A549 (cell line): Measurements from ENCODE around the gene TMEM92.

Experiments
- CEBPB ChIP-seq, 2 experiments: fragments of >200 bp in 1 of 2; sonication (Bioruptor Twin) in 1 of 2; formaldehyde crosslinking in 1 of 2; IDR thresholded peaks; 2 replicates each; pipeline ENCODE4 v1.6.1; 2012 to 2016
- CHD2 ChIP-seq: fragments of 150-350 bp; IDR thresholded peaks from 2 replicates; pipeline ENCODE4 v1.6.1; 2014; ENCODE audit warnings: low read length; ENCODE audit not compliant: partially characterized antibody
- ELK1 ChIP-seq: fragments of 150-350 bp; IDR thresholded peaks from 2 replicates; pipeline ENCODE4 v1.6.1; 2014; ENCODE audit warnings: low read depth, mild to moderate bottlenecking, low read length
- HDAC2 ChIP-seq: fragments of 200-600 bp; sonication (generic); IDR thresholded peaks from 2 replicates; pipeline ENCODE4 v1.6.1; 2016
- HOXB5 ChIP-seq: fragments of 250-450 bp; sonication (Bioruptor Pico); IDR thresholded peaks from 2 replicates; pipeline ENCODE4 v1.5.0; 2020; ENCODE audit warnings: mild to moderate bottlenecking, moderate library complexity
- JUNB ChIP-seq: fragments of >200 bp; sonication (Bioruptor Twin); formaldehyde crosslinking; IDR thresholded peaks from 2 replicates; pipeline ENCODE4 v1.6.1; 2016
- KDM1A ChIP-seq: fragments of 200-600 bp; sonication (generic); IDR thresholded peaks from 2 replicates; pipeline ENCODE4 v1.6.1; 2016; ENCODE audit warnings: low read depth, mild to moderate bottlenecking
- MAFK ChIP-seq: fragments of 450-650 bp; IDR thresholded peaks from 2 replicates; pipeline ENCODE4 v1.6.1; 2014; ENCODE audit not compliant: partially characterized antibody
- MAZ ChIP-seq: fragments of 150-350 bp; IDR thresholded peaks from 2 replicates; pipeline ENCODE4 v1.6.1; 2014; ENCODE audit warnings: antibody characterized with exemption, low read depth, low read length, borderline replicate concordance
- POLR2A ChIP-seq: IDR thresholded peaks from 2 replicates; pipeline ENCODE4 v1.6.1; 2012; ENCODE audit warnings: mild to moderate bottlenecking, low read length
- RCOR1 ChIP-seq: fragments of 150-350 bp; IDR thresholded peaks from 2 replicates; pipeline ENCODE4 v1.6.1; 2014; ENCODE audit warnings: antibody characterized with exemption, low read length, low read depth
- TF ChIP-seq, protein P1 (sequence below): fragments of >200 bp; sonication (Bioruptor Twin); formaldehyde crosslinking; IDR thresholded peaks from 3 replicates; pipeline ENCODE4 v1.5.1; 2016
- TF ChIP-seq, protein P2 (sequence below): fragments of >200 bp; sonication (Bioruptor Twin); formaldehyde crosslinking; IDR thresholded peaks from 3 replicates; pipeline ENCODE4 v1.6.1; 2016
- TF ChIP-seq, protein P3 (sequence below): fragments of 250-450 bp; sonication (Bioruptor Pico); IDR thresholded peaks from 2 replicates; pipeline ENCODE4 v1.5.0; 2021; ENCODE audit warnings: mild to moderate bottlenecking, moderate library complexity, borderline replicate concordance

DNA sequence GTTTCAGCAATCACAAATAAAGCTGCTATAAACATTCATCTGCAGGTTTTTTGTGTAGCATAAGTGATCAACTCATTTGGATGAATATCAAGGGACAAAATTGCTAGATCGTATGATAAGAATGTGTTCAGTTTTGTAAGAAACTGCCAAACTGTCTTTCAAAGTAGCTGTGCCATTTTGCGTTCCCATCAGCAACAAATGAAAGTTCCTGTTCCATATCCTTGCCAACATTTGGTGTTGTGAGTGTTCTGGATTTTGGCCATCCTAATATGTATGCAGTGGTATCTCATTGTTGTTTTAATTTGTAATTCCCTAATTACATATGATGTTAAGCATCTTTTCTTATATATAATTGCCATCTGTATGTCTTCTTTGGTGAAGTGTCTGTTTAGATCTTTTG lies 36.4 kb upstream of the TMEM92 start:
- TF ChIP-seq, protein P1, sequence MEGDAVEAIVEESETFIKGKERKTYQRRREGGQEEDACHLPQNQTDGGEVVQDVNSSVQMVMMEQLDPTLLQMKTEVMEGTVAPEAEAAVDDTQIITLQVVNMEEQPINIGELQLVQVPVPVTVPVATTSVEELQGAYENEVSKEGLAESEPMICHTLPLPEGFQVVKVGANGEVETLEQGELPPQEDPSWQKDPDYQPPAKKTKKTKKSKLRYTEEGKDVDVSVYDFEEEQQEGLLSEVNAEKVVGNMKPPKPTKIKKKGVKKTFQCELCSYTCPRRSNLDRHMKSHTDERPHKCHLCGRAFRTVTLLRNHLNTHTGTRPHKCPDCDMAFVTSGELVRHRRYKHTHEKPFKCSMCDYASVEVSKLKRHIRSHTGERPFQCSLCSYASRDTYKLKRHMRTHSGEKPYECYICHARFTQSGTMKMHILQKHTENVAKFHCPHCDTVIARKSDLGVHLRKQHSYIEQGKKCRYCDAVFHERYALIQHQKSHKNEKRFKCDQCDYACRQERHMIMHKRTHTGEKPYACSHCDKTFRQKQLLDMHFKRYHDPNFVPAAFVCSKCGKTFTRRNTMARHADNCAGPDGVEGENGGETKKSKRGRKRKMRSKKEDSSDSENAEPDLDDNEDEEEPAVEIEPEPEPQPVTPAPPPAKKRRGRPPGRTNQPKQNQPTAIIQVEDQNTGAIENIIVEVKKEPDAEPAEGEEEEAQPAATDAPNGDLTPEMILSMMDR: no peak
- no peak for TF ChIP-seq JUNB
- no peak for TF ChIP-seq HOXB5 (CRISPR knock-in tag)
- no peak for TF ChIP-seq POLR2A
- TF ChIP-seq, protein P2, sequence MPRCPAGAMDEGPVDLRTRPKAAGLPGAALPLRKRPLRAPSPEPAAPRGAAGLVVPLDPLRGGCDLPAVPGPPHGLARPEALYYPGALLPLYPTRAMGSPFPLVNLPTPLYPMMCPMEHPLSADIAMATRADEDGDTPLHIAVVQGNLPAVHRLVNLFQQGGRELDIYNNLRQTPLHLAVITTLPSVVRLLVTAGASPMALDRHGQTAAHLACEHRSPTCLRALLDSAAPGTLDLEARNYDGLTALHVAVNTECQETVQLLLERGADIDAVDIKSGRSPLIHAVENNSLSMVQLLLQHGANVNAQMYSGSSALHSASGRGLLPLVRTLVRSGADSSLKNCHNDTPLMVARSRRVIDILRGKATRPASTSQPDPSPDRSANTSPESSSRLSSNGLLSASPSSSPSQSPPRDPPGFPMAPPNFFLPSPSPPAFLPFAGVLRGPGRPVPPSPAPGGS: no peak
- TF ChIP-seq RCOR1: no peak
- TF ChIP-seq, protein P3, sequence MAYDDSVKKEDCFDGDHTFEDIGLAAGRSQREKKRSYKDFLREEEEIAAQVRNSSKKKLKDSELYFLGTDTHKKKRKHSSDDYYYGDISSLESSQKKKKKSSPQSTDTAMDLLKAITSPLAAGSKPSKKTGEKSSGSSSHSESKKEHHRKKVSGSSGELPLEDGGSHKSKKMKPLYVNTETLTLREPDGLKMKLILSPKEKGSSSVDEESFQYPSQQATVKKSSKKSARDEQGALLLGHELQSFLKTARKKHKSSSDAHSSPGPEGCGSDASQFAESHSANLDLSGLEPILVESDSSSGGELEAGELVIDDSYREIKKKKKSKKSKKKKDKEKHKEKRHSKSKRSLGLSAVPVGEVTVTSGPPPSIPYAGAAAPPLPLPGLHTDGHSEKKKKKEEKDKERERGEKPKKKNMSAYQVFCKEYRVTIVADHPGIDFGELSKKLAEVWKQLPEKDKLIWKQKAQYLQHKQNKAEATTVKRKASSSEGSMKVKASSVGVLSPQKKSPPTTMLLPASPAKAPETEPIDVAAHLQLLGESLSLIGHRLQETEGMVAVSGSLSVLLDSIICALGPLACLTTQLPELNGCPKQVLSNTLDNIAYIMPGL (CRISPR knock-in tag): no peak
- TF ChIP-seq MAZ: no peak
- no peak for TF ChIP-seq CHD2
- no peak for TF ChIP-seq KDM1A
- no peak for TF ChIP-seq MAFK
- no peak for TF ChIP-seq HDAC2
- TF ChIP-seq ELK1: no peak
- TF ChIP-seq CEBPB (IDR thresholded peaks at IDR 0.05): no peak
